Activated naive CD4-positive, alpha-beta T cell treated with anti-CD3 and anti-CD28 coated beads, Interleukin-2, amount 50 U/mL, for 16 hours (primary cell): ENCODE results near the gene PILRA.

Experiments
- DNase-seq: peaks from one replicate; pipeline ENCODE4 v3.0.0-alpha.2; 2020

Gene PILRA

GRCh38 chr7:100413889-100414288 is 40.6 kb downstream of the PILRA start:
- DNase-seq = no peak

GRCh38 chr7:100415448-100415847 is 42.2 kb downstream of the PILRA start:
- no peak for DNase-seq

GRCh38 chr7:100418930-100419659 is 45.8 kb downstream of the PILRA start:
- DNase-seq = no peak

GRCh38 chr7:100419660-100420226 is 46.5 kb downstream of the PILRA start:
- no peak for DNase-seq

GRCh38 chr7:100423315-100423714 is 50.0 kb downstream of the PILRA start:
- DNase-seq = no peak

GRCh38 chr7:100425347-100425746 is 52.1 kb downstream of the PILRA start:
- DNase-seq = no peak

GRCh38 chr7:100426516-100426915 is 53.2 kb downstream of the PILRA start:
- no peak for DNase-seq

GRCh38 chr7:100427762-100428198 is 54.5 kb downstream of the PILRA start:
- no peak for DNase-seq

- peak; percentile 96 for DNase-seq
These were observed 55.1 kb downstream of the PILRA start, which contains the start of gene ZCWPW1 for GRCh38 chr7:100428199-100428966. Gene ZCWPW1, minus strand, starts transcription at chr7:100428703. Its CDS starts 8,054 bp downstream, at chr7:100420649.

GRCh38 chr7:100428967-100429636 is 55.8 kb downstream of the PILRA start:
- DNase-seq = peak; percentile 100

- DNase-seq = peak; percentile 96
These were observed 56.6 kb downstream of the PILRA start, which contains the start of gene MEPCE for GRCh38 chr7:100429637-100430492. Gene MEPCE, plus strand, starts transcription at chr7:100429831. Its CDS starts 188 bp downstream, at chr7:100430019.

- DNase-seq = peak; percentile 52
These were observed 57.4 kb downstream of the PILRA start for GRCh38 chr7:100430493-100431285.

GRCh38 chr7:100431286-100431735 is 58.0 kb downstream of the PILRA start:
- DNase-seq = no peak

- no peak for DNase-seq
These were observed 58.8 kb downstream of the PILRA start for GRCh38 chr7:100432053-100432452.

- no peak for DNase-seq
These were observed 59.5 kb downstream of the PILRA start for GRCh38 chr7:100432621-100433275.

- no peak for DNase-seq
These were observed 59.9 kb downstream of the PILRA start for GRCh38 chr7:100433276-100433591.

GRCh38 chr7:100433592-100434296 is 60.5 kb downstream of the PILRA start:
- DNase-seq = no peak

- no peak for DNase-seq
These were observed 61.2 kb downstream of the PILRA start for GRCh38 chr7:100434297-100435144.
